Stimulated activated naive CD4-positive, alpha-beta T cell (primary cell): ENCODE data around the gene NMT1.

Experiments used
- DNase-seq, 6 experiments: peaks; one replicate each; lab custom pipeline; 2025; lab: John Stamatoyannopoulos, UW

Gene NMT1

GRCh38 chr17:45081047-45081703, 20.1 kb downstream of the NMT1 start:
- DNase-seq = no peak

GRCh38 chr17:45086391-45086790, 25.3 kb downstream of the NMT1 start:
- DNase-seq = no peak

- no peak for DNase-seq
Observed at GRCh38 chr17:45086865-45087503, 25.9 kb downstream of the NMT1 start.

GRCh38 chr17:45087504-45087975, 26.4 kb downstream of the NMT1 start:
- no peak for DNase-seq

GRCh38 chr17:45087978-45088377, 26.9 kb downstream of the NMT1 start:
- DNase-seq = no peak

GRCh38 chr17:45088741-45089140, 27.6 kb downstream of the NMT1 start:
- DNase-seq = no peak

GRCh38 chr17:45090711-45091110, 29.6 kb downstream of the NMT1 start:
- DNase-seq = no peak

- DNase-seq = no peak
Observed at GRCh38 chr17:45091778-45092425, 30.8 kb downstream of the NMT1 start.

GRCh38 chr17:45092911-45093430, 31.9 kb downstream of the NMT1 start:
- no peak for DNase-seq

- no peak for DNase-seq
Observed at GRCh38 chr17:45093444-45094110, 32.5 kb downstream of the NMT1 start.

- DNase-seq = no peak
Observed at GRCh38 chr17:45096141-45096540, 35.0 kb downstream of the NMT1 start.

- no peak for DNase-seq
Observed at GRCh38 chr17:45096926-45097325, 35.8 kb downstream of the NMT1 start.

- DNase-seq = no peak
Observed at GRCh38 chr17:45098081-45098868, 37.2 kb downstream of the NMT1 start.

GRCh38 chr17:45098869-45099616, 37.9 kb downstream of the NMT1 start:
- DNase-seq = peak; percentile 54 to 73 (median 58)

GRCh38 chr17:45101546-45101882, 40.4 kb downstream of the NMT1 start:
- DNase-seq = no peak

- DNase-seq = no peak
Observed at GRCh38 chr17:45101883-45102811, 41.0 kb downstream of the NMT1 start.

- no peak for DNase-seq
Observed at GRCh38 chr17:45102856-45103255, 41.7 kb downstream of the NMT1 start.

- no peak for DNase-seq
Observed at GRCh38 chr17:45103269-45103795, 42.2 kb downstream of the NMT1 start.

- DNase-seq = no peak
Observed at GRCh38 chr17:45104029-45104428, 42.9 kb downstream of the NMT1 start.

GRCh38 chr17:45104497-45104896, 43.4 kb downstream of the NMT1 start:
- no peak for DNase-seq
